ENCODE results near the gene LRP6.

Gene LRP6

DNA sequence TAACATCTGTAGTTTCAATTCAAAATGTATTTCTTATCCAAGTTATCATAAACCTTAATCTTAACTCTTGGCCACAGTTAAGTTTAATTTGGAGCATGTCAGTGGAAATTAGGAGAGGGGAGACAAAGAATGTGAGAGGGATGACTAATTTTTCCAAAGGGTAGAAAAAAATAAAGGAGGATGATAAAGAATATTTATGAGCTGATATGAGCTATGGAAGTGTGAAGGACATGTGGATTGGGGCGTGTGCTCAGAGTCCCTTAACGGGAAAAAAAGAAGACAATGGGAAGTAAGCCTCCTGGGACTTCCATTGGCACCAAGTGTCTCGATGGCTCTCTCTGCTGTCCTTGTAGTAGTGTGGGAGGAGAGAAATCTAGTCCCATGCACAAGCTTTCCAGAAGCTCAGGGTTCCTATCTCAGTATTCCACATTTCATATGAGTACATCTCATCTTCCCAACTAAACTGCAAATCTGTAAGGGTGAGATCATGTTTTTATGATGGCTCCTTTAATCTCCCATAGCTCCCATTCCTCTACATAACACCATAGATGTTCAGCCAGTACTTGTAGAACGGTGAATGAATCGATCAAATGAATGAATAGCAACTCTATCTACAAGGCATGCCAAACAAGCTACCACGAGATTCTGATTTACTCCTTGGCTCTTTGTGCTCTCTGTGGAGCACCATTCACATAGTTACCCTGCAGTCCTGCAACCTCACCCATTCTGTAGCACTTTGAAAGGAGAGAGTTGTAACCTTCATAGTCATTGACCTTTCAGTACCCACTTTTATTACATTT lies 168.8 kb downstream of the LRP6 start:
- peaks cover 2% of the 10 kb centered on the region for H3K4me1 ChIP-seq (ENCODE audit: control insufficient read depth, insufficient read depth, low read length, unreplicated experiment)
- H3K79me2 ChIP-seq (ENCODE audit: control insufficient read depth, insufficient read depth, low read length, unreplicated experiment) = no peaks in the 10 kb centered on the region
- H3K4me3 ChIP-seq (ENCODE audit: low read depth, low read length) = no peak overlapping the region
- no peaks in the 10 kb centered on the region for H3K27me3 ChIP-seq (ENCODE audit: insufficient read depth, low read length)
- no peak overlapping the region for H2AFZ ChIP-seq (ENCODE audit: low read length, unreplicated experiment)
- H3K36me3 ChIP-seq (ENCODE audit: insufficient read depth, low read length) = no peaks in the 10 kb centered on the region
- no peak overlapping the region for H3K27ac ChIP-seq (ENCODE audit: low read depth, low read length)

DNA sequence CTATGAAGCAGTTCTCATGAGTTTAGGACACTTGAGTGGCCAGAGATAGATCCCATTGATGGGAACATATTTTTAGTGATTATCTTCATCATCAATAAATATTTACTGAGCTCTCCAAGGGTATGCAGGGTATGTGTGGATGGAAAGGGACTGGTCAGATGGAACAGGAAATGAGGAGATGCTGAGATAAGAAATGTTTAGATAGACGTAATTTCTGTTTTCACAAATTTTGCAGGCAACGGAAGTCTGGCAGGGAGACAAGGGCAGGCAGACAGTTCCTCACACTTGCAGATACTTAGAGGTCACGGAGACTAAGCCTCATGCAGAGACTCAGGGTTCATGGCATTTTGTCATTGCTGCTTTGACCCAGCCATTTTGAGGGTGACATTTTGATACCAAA lies 171.8 kb downstream of the LRP6 start:
- no peak overlapping the region for H2AFZ ChIP-seq (ENCODE audit: low read length, unreplicated experiment)
- H3K27me3 ChIP-seq (ENCODE audit: insufficient read depth, low read length) = peaks cover 8% of the 10 kb centered on the region; the same call in 1 of the 2 replicates
- no peak overlapping the region for H3K4me3 ChIP-seq (ENCODE audit: low read depth, low read length)

DNA sequence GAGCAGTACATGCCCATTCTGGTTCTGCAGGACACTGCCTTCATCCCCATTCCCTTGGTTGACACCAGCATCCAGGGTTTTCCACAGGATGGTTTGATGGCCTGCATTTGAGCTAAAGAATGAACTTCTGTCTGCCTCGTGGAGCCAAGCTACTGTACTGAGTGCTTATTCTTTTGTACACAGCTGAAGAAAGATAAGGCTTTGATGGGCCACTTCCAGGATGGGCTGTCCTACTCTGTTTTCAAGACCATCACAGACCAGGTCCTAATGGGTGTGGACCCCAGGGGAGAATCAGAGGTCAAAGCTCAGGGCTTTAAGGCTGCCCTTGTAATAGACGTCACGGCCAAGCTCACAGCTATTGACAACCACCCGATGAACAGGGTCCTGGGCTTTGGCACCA lies 172.4 kb downstream of the LRP6 start:
- H3K4me3 ChIP-seq (ENCODE audit: low read depth, low read length) = no peak overlapping the region
- H3K27ac ChIP-seq (ENCODE audit: low read depth, low read length) = no peak overlapping the region
- H3K79me2 ChIP-seq (ENCODE audit: control insufficient read depth, insufficient read depth, low read length, unreplicated experiment) = no peaks in the 10 kb centered on the region
- peaks cover 7% of the 10 kb centered on the region for H3K4me1 ChIP-seq (ENCODE audit: control insufficient read depth, insufficient read depth, low read length, unreplicated experiment)
- H3K27me3 ChIP-seq (ENCODE audit: insufficient read depth, low read length) = peaks cover 8% of the 10 kb centered on the region; the same call in 1 of the 2 replicates
- no peak overlapping the region for H2AFZ ChIP-seq (ENCODE audit: low read length, unreplicated experiment)
- H3K36me3 ChIP-seq (ENCODE audit: insufficient read depth, low read length) = no peaks in the 10 kb centered on the region

More for the DNA sequence above, 171.8 kb downstream of the LRP6 start:
- Histone ChIP-seq H3K36me3 (ENCODE audit: insufficient read depth, low read length) (no peaks in the 10 kb centered on the region), H3K4me1 (ENCODE audit: control insufficient read depth, insufficient read depth, low read length, unreplicated experiment) (peaks cover 7% of the 10 kb centered on the region), H3K27ac (ENCODE audit: low read depth, low read length) (no peak overlapping the region), H3K79me2 (ENCODE audit: control insufficient read depth, insufficient read depth, low read length, unreplicated experiment) (no peaks in the 10 kb centered on the region)

DNA sequence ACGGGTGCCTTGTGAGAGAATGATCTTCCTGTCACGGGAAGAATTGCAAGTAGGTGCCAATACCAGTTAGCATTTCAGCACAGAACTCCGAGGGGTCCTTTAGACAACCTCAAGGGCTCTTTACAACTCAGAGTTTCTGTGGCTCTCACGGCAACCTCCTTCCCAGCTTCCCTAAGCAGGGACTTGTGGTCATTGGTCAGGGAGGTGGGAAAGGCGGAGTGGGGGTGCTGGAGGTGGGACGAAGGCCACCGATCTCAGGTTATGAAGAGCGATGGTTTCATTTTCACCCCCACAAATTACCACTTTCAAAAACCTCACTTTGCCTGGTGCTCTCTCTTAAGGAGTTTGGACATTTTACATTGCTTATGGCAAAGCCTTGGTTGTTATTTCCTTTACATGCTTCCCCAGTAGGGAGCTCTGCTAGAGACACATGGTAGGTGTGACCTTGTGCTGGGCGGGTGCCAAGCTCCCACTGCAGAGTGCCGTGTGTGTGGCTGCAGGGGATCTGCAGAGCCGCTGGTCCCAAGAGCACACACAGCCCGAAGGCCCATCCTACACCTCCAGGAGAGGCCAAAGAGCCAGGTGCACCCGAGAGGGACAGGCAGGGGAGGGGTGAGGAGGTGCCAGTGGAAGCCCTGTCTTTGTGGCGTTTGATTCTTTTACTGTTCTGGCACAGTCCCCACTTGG lies 174.7 kb downstream of the LRP6 start:
- Histone ChIP-seq H2AFZ (ENCODE audit: low read length, unreplicated experiment) (no peak overlapping the region), H3K4me1 (ENCODE audit: control insufficient read depth, insufficient read depth, low read length, unreplicated experiment) (peaks cover 7% of the 10 kb centered on the region), H3K27ac (ENCODE audit: low read depth, low read length) (no peak overlapping the region), H3K4me3 (ENCODE audit: low read depth, low read length) (no peak overlapping the region), H3K27me3 (ENCODE audit: insufficient read depth, low read length) (peaks cover 8% of the 10 kb centered on the region; the same call in 1 of the 2 replicates), H3K79me2 (ENCODE audit: control insufficient read depth, insufficient read depth, low read length, unreplicated experiment) (no peaks in the 10 kb centered on the region), H3K36me3 (ENCODE audit: insufficient read depth, low read length) (no peaks in the 10 kb centered on the region)

DNA sequence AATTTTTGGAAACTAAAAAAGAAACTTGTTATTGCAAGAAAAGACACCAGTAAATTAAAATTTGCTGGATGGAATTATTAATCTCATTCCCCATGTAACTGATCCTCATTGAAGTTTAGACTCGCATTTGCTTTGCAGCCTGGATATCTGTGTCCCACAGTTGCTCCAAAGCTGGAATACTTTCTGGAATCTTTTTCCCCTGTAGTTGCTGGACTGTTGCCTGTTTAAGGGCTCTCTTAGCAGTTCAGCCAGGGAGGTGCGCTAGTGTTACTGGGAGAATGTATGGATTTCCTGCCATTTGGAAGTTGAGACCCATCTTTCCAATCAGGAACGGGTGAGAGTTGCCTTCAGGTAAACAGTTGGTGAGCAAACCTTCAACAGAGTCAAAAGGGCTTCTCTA lies 175.8 kb downstream of the LRP6 start:
- H2AFZ ChIP-seq (ENCODE audit: low read length, unreplicated experiment) = no peak overlapping the region
- H3K79me2 ChIP-seq (ENCODE audit: control insufficient read depth, insufficient read depth, low read length, unreplicated experiment) = no peaks in the 10 kb centered on the region
- H3K4me1 ChIP-seq (ENCODE audit: control insufficient read depth, insufficient read depth, low read length, unreplicated experiment) = peaks cover 7% of the 10 kb centered on the region

DNA sequence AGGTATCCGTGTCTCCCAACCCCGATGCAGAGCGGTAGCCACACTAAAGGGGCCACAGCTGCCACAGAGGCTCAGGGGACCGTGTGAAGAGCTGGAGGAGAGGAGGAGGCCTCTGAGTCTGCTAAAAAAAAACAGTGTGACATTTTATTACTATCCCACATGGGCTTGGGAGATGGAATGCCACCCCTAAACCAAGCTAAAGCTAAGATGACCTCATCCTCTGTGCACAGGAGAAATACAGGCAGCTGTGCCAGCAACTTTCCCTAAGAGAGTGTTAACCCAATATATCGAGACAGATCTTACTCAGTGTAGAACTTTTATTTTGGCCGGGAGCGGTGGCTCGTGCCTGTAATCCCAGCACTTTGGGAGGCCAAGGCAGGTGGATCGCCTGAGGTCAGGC lies 178.1 kb downstream of the LRP6 start:
- Histone ChIP-seq H2AFZ (ENCODE audit: low read length, unreplicated experiment) (no peak overlapping the region), H3K4me1 (ENCODE audit: control insufficient read depth, insufficient read depth, low read length, unreplicated experiment) (peaks cover 7% of the 10 kb centered on the region), H3K79me2 (ENCODE audit: control insufficient read depth, insufficient read depth, low read length, unreplicated experiment) (no peaks in the 10 kb centered on the region), H3K4me3 (ENCODE audit: low read depth, low read length) (no peak overlapping the region), H3K27me3 (ENCODE audit: insufficient read depth, low read length) (peaks cover 8% of the 10 kb centered on the region; the same call in 1 of the 2 replicates), H3K36me3 (ENCODE audit: insufficient read depth, low read length) (no peaks in the 10 kb centered on the region), H3K27ac (ENCODE audit: low read depth, low read length) (no peak overlapping the region)

More for the DNA sequence above, 175.8 kb downstream of the LRP6 start:
- no peak overlapping the region for H3K4me3 ChIP-seq (ENCODE audit: low read depth, low read length)
- H3K27ac ChIP-seq (ENCODE audit: low read depth, low read length) = no peak overlapping the region
- peaks cover 8% of the 10 kb centered on the region; the same call in 1 of the 2 replicates for H3K27me3 ChIP-seq (ENCODE audit: insufficient read depth, low read length)
- H3K36me3 ChIP-seq (ENCODE audit: insufficient read depth, low read length) = no peaks in the 10 kb centered on the region

DNA sequence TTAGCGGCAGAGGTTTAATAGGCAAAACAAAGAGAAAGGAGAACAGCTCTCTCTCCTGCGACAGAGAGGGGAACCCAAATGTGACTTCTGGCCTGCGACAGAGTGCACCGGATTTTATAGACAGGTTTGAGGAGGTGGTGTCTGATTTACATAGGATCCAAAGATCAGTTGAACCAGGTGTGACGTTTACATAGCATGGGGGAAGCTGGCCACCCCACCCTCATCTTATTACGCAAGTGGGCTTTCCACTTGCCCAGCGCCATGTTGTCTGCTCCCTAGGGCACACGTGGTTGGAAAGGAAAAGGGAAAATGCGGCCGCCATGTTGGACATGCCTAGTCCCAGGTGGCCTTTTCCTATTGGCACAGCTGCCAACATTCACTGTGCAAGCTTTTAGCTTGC lies 178.7 kb downstream of the LRP6 start:
- peaks cover 6% of the 10 kb centered on the region for H3K4me1 ChIP-seq (ENCODE audit: control insufficient read depth, insufficient read depth, low read length, unreplicated experiment)
- no peak overlapping the region for H3K4me3 ChIP-seq (ENCODE audit: low read depth, low read length)
- H3K27ac ChIP-seq (ENCODE audit: low read depth, low read length) = no peak overlapping the region
- H3K36me3 ChIP-seq (ENCODE audit: insufficient read depth, low read length) = no peaks in the 10 kb centered on the region
- no peak overlapping the region for H2AFZ ChIP-seq (ENCODE audit: low read length, unreplicated experiment)
- no peaks in the 10 kb centered on the region for H3K79me2 ChIP-seq (ENCODE audit: control insufficient read depth, insufficient read depth, low read length, unreplicated experiment)
- peaks cover 8% of the 10 kb centered on the region; the same call in 1 of the 2 replicates for H3K27me3 ChIP-seq (ENCODE audit: insufficient read depth, low read length)

DNA sequence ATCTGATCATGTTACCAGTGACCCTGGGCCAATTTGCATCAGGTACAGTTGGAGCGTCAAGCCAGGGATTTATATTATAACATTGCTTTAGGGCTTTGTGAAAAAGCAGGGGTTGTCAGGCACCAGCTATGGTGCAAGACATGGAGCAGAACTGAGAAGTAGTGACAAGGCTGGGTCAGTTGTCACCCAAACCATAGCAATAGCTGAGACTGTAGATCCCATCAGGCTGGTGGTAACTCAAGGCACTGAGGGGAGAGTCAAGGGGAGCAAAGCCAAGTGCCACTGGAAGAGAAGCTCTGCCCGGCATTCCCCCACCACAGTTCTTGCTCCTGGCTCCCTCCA lies 179.2 kb downstream of the LRP6 start:
- Histone ChIP-seq H3K36me3 (ENCODE audit: insufficient read depth, low read length) (no peaks in the 10 kb centered on the region), H3K4me3 (ENCODE audit: low read depth, low read length) (no peak overlapping the region), H2AFZ (ENCODE audit: low read length, unreplicated experiment) (no peak overlapping the region), H3K79me2 (ENCODE audit: control insufficient read depth, insufficient read depth, low read length, unreplicated experiment) (no peaks in the 10 kb centered on the region), H3K4me1 (ENCODE audit: control insufficient read depth, insufficient read depth, low read length, unreplicated experiment) (peaks cover 1% of the 10 kb centered on the region), H3K27me3 (ENCODE audit: insufficient read depth, low read length) (peaks cover 8% of the 10 kb centered on the region; the same call in 1 of the 2 replicates), H3K27ac (ENCODE audit: low read depth, low read length) (no peak overlapping the region)

DNA sequence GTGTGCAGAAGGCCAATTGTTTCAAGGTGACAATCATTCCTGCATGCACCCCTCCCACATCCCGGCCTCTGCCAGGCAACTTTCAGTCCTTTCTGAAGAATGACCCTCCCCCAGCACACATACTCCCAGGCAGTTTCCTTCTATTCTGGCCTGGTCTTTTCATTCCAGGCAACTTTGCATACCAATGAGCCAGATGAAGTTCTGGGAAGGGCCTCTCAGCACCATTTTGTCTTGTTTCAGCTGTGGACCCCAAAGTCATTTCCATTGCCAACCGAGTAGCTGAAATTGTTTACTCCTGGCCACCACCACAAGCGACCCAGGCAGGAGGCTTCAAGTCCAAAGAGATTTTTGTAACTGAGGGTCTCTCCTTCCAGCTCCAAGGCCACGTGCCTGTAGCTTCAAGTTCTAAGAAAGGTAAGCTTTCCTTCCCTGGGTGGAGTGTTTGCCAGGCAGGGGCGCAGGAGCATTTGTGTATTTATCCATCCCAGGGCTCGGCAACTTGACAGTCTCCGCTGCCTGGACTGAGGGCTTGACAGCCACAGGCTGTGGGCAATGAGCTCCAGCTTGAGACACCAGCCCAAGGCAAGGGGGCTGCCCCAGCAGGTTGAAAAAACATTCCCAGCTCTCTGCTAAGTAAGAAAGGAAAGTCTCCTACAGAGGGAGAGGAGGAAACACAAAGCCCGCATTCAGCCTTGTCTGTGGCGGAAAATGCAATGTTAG lies 179.7 kb downstream of the LRP6 start:
- Histone ChIP-seq H3K79me2 (ENCODE audit: control insufficient read depth, insufficient read depth, low read length, unreplicated experiment) (no peaks in the 10 kb centered on the region), H3K36me3 (ENCODE audit: insufficient read depth, low read length) (no peaks in the 10 kb centered on the region), H3K27me3 (ENCODE audit: insufficient read depth, low read length) (peaks cover 8% of the 10 kb centered on the region; the same call in 1 of the 2 replicates), H3K4me3 (ENCODE audit: low read depth, low read length) (no peak overlapping the region), H3K4me1 (ENCODE audit: control insufficient read depth, insufficient read depth, low read length, unreplicated experiment) (peaks cover 1% of the 10 kb centered on the region), H2AFZ (ENCODE audit: low read length, unreplicated experiment) (no peak overlapping the region), H3K27ac (ENCODE audit: low read depth, low read length) (no peak overlapping the region)

DNA sequence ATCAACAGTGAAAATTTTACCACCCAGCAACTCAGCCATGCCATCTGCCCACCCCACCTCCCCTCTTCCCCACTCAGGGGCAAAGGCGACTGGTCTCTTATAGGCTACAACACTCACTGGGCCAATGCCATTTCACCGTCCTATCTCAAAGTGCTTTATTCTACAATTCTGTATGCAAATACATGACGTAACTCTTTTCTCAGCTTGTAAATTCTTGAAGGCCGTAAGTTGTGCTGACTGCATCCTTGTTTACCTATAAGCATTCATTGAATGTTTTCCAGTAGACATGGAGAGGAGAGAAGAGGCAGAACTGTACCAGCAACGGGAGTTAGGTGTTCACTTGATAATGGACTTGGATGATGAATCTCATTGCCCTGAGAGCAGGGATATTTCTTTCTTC lies 180.5 kb downstream of the LRP6 start:
- H3K79me2 ChIP-seq (ENCODE audit: control insufficient read depth, insufficient read depth, low read length, unreplicated experiment) = no peaks in the 10 kb centered on the region
- H3K4me3 ChIP-seq (ENCODE audit: low read depth, low read length) = no peak overlapping the region

More for the DNA sequence above, 180.5 kb downstream of the LRP6 start:
- Histone ChIP-seq H3K27me3 (ENCODE audit: insufficient read depth, low read length) (peaks cover 6% of the 10 kb centered on the region; the same call in 1 of the 2 replicates), H3K36me3 (ENCODE audit: insufficient read depth, low read length) (no peaks in the 10 kb centered on the region), H2AFZ (ENCODE audit: low read length, unreplicated experiment) (no peak overlapping the region), H3K4me1 (ENCODE audit: control insufficient read depth, insufficient read depth, low read length, unreplicated experiment) (peaks cover 5% of the 10 kb centered on the region), H3K27ac (ENCODE audit: low read depth, low read length) (no peak overlapping the region)

Measured in ACC112 (cell line).